GM23338 (cell line): Measurements from ENCODE around the gene ZNF277. TPM values are rescaled to one million over a fixed set of nuclear protein-coding genes. Genes with fewer than 3 reads are reported as not detected.

Experiments
- ATAC-seq: fragments of 200-7000 bp; cut with Tn5 transposase; 3 replicates; pipeline ENCODE4 v1.9.1; 2020
- DNase-seq: peaks from one replicate; pipeline ENCODE4 v3.0.0-alpha.2; 2015; ENCODE audit warnings: low spot score
- H2AFZ ChIP-seq: fragments of 200-600 bp; sonication (generic); 2 replicates; pipeline ENCODE4 v1.8.0; 2016; ENCODE audit warnings: antibody characterized with exemption, mild to moderate bottlenecking, moderate library complexity
- H3F3A ChIP-seq: fragments of 200-600 bp; sonication (generic); replicated peaks from 2 replicates; pipeline ENCODE4 v1.8.0; 2017; ENCODE audit warnings: antibody characterized with exemption, mixed run types, low read depth
- H3K27ac ChIP-seq: fragments of 200-600 bp; sonication (generic); 2 replicates; pipeline ENCODE4 v1.6.1; 2016; ENCODE audit warnings: low read depth
- H3K27me3 ChIP-seq: fragments of 200-600 bp; sonication (generic); 2 replicates; pipeline ENCODE4 v1.8.0; 2016; ENCODE audit warnings: mild to moderate bottlenecking, mixed run types, moderate library complexity; ENCODE audit not compliant: insufficient read depth
- H3K36me3 ChIP-seq: fragments of 200-600 bp; sonication (generic); 2 replicates; pipeline ENCODE4 v1.8.0; 2016; ENCODE audit warnings: mild to moderate bottlenecking; ENCODE audit not compliant: insufficient read depth
- H3K4me1 ChIP-seq: fragments of 200-600 bp; sonication (generic); 2 replicates; pipeline ENCODE4 v1.8.0; 2016; ENCODE audit warnings: mild to moderate bottlenecking, moderate library complexity; ENCODE audit not compliant: insufficient read depth
- H3K4me2 ChIP-seq: fragments of 200-600 bp; sonication (generic); 2 replicates; pipeline ENCODE4 v1.7.1; 2017; ENCODE audit warnings: mixed run types
- H3K4me3 ChIP-seq: fragments of 200-600 bp; sonication (generic); 2 replicates; pipeline ENCODE4 v1.6.1; 2016; ENCODE audit warnings: mixed run types
- H3K79me2 ChIP-seq: fragments of 200-600 bp; sonication (generic); replicated peaks from 2 replicates; pipeline ENCODE4 v1.8.0; 2017; ENCODE audit warnings: mild to moderate bottlenecking; ENCODE audit not compliant: insufficient read depth
- H3K9me2 ChIP-seq: fragments of 200-600 bp; sonication (generic); 2 replicates; pipeline ENCODE4 v1.8.0; 2017; ENCODE audit not compliant: insufficient read depth
- H4K20me1 ChIP-seq: fragments of 200-600 bp; sonication (generic); replicated peaks from 2 replicates; pipeline ENCODE4 v1.8.0; 2017; ENCODE audit warnings: mild to moderate bottlenecking; ENCODE audit not compliant: insufficient read depth
- H3K27ac Mint-ChIP-seq: 2 replicates; pipeline ENCODE4 v1.8.0; 2020; ENCODE audit warnings: inconsistent platforms, mild to moderate bottlenecking, moderate library complexity, mixed read lengths
- H3K27me3 Mint-ChIP-seq: 3 replicates; pipeline ENCODE4 v1.8.0; 2022; ENCODE audit warnings: low read depth, mild to moderate bottlenecking, moderate library complexity, mixed read lengths, inconsistent platforms; ENCODE audit not compliant: insufficient read depth, poor library complexity
- H3K36me3 Mint-ChIP-seq: 3 replicates; pipeline ENCODE4 v1.8.0; 2021; ENCODE audit warnings: low read depth, mild to moderate bottlenecking, inconsistent platforms, moderate library complexity, mixed read lengths
- H3K4me1 Mint-ChIP-seq: 3 replicates; pipeline ENCODE4 v1.8.0; 2020; ENCODE audit warnings: mild to moderate bottlenecking, inconsistent platforms, mixed read lengths
- H3K4me3 Mint-ChIP-seq: 3 replicates; pipeline ENCODE4 v1.8.0; 2021; ENCODE audit warnings: moderate library complexity, mild to moderate bottlenecking, inconsistent platforms, mixed read lengths
- H3K9me3 Mint-ChIP-seq: 3 replicates; pipeline ENCODE4 v1.8.0; 2020; ENCODE audit warnings: moderate library complexity, mild to moderate bottlenecking, inconsistent platforms, mixed read lengths
- CREB1 ChIP-seq: fragments of 250-450 bp; sonication (Bioruptor Pico); IDR thresholded peaks from 2 replicates; pipeline ENCODE4 v1.5.0; 2020; ENCODE audit warnings: low read depth, mild to moderate bottlenecking, moderate library complexity
- ETS1 ChIP-seq: IDR thresholded peaks from 2 replicates; pipeline ENCODE4 v1.6.1; 2016; ENCODE audit warnings: antibody characterized with exemption
- EZH2 ChIP-seq: fragments of 200-600 bp; sonication (generic); IDR thresholded peaks from one replicate; pipeline ENCODE4 v1.8.0; 2017; ENCODE audit warnings: antibody characterized with exemption, mild to moderate bottlenecking, low read depth; ENCODE audit not compliant: unreplicated experiment
- EZH2phosphoT487 ChIP-seq: fragments of 200-600 bp; sonication (generic); IDR thresholded peaks from one replicate; pipeline ENCODE4 v1.8.1; 2018; ENCODE audit warnings: antibody characterized with exemption; ENCODE audit not compliant: unreplicated experiment
- NANOG ChIP-seq: IDR thresholded peaks from 2 replicates; pipeline ENCODE4 v1.6.1; 2016; ENCODE audit warnings: antibody characterized with exemption, borderline replicate concordance
- POLR2AphosphoS5 ChIP-seq: IDR thresholded peaks from 2 replicates; pipeline ENCODE4 v1.6.1; 2016; ENCODE audit warnings: antibody characterized with exemption, low read depth
- STAT1 ChIP-seq: IDR thresholded peaks from one replicate; pipeline ENCODE4 v1.6.1; 2016; ENCODE audit warnings: antibody characterized with exemption; ENCODE audit not compliant: unreplicated experiment
- ZNF114 ChIP-seq: fragments of 250-450 bp; sonication (Bioruptor Pico); IDR thresholded peaks from 2 replicates; pipeline ENCODE4 v1.5.0; 2020; ENCODE audit warnings: mild to moderate bottlenecking, moderate library complexity
- ZNF331 ChIP-seq: fragments of 250-450 bp; sonication (Bioruptor Pico); IDR thresholded peaks from 2 replicates; pipeline ENCODE4 v1.5.0; 2020; ENCODE audit warnings: low read depth, mild to moderate bottlenecking, moderate library complexity
- polyA plus RNA-seq: library from polyadenylated mRNA; unstranded; fragments of >200 nt; fragmentation: Nextera tagmentation; extraction: Ambion mirVana; gene quantifications from 2 replicates; pipeline ENCODE4 v1.2.1, GENCODE V29; 2016
- total RNA-seq: library from RNA; depleted of rRNA; stranded (reverse); fragments of >200 nt; shearing (Covaris generic); gene quantifications from 2 replicates; pipeline ENCODE4 v1.2.3, GENCODE V29; 2014
- TF ChIP-seq, protein P1 (sequence below), 2 experiments: fragments of 200-600 bp in 1 of 2; sonication (generic) in 1 of 2; conservative IDR thresholded peaks; 2 replicates each; pipeline versions ENCODE4 v1.5.1 to v1.6.1; 2016 to 2017; ENCODE audit warnings: antibody characterized with exemption in 2 of 2, low read depth in 2 of 2, mild to moderate bottlenecking in 2 of 2, moderate library complexity in 1 of 2
- TF ChIP-seq, protein P2 (sequence below): fragments of 250-450 bp; sonication (Bioruptor Pico); IDR thresholded peaks from 2 replicates; pipeline ENCODE4 v1.5.0; 2020; ENCODE audit warnings: mild to moderate bottlenecking, moderate library complexity

Gene ZNF277
- total and polyA plus RNA-seq, 2 experiments from 2014 or later, result 25.4 to 28.9 TPM

DNA sequence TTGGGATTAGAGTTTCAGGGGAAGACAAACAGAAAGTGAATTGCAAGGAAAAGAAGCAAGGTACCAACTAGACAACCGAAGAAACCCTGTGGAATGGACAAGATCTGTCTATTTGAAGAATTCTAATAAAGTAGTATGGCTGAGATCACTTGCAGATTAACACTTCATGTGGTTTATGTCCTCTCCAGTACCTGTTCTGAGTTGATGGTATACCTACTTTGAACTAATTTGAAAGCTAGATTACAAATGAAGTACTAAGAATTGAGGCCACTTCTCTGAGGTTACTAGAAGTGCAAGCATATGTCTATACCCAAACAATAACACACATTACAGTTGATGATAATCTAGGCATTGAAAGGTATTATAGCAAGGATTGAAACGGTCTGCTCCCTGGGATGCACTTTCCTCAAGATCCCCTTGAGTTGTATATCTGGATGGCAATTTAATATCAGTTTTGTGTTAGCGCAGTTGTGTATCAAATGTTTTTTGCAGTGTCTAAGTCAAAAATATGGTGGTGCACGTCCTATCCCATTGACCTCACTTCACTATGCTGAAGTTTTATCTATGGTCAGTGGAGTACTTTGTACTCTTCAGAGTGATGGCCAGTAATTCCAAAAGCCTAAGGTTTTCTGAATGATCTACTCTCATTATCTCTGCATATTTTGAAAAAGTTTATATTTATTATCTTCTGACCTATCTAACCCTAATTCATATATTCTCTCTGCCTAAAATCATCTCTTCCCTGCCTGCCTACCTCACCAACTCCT, 25.9 kb downstream of the ZNF277 start (continued):
- TF ChIP-seq, protein P1, sequence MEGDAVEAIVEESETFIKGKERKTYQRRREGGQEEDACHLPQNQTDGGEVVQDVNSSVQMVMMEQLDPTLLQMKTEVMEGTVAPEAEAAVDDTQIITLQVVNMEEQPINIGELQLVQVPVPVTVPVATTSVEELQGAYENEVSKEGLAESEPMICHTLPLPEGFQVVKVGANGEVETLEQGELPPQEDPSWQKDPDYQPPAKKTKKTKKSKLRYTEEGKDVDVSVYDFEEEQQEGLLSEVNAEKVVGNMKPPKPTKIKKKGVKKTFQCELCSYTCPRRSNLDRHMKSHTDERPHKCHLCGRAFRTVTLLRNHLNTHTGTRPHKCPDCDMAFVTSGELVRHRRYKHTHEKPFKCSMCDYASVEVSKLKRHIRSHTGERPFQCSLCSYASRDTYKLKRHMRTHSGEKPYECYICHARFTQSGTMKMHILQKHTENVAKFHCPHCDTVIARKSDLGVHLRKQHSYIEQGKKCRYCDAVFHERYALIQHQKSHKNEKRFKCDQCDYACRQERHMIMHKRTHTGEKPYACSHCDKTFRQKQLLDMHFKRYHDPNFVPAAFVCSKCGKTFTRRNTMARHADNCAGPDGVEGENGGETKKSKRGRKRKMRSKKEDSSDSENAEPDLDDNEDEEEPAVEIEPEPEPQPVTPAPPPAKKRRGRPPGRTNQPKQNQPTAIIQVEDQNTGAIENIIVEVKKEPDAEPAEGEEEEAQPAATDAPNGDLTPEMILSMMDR (conservative IDR thresholded peaks at IDR 0.05; ENCODE audit: low read depth in 2 of 2), result no peak
- no peak for TF ChIP-seq ZNF331 (CRISPR knock-in tag)
- TF ChIP-seq EZH2, result no peak
- no peak for TF ChIP-seq NANOG
- no peak for TF ChIP-seq ZNF114
- no peak for TF ChIP-seq ETS1
- TF ChIP-seq STAT1, result no peak

- H3F3A ChIP-seq, result no peaks in the 10 kb centered on the region
- peaks cover 4% of the 10 kb centered on the region; the same call in 1 of the 3 replicates for H3K36me3 Mint-ChIP-seq
- 0 out of 2 replicates have a peak, but pooled peaks cover under 1% of the 10 kb centered on the region for H3K9me2 ChIP-seq
- no peak overlapping the region for H3K27ac Mint-ChIP-seq
- DNase-seq (no peak), ATAC-seq (no peak)
- H3K27me3 ChIP-seq, result no peaks in the 10 kb centered on the region
- H3K4me3 Mint-ChIP-seq, result no peak overlapping the region
- peaks cover 5% of the 10 kb centered on the region; the same call in 1 of the 2 replicates for H4K20me1 ChIP-seq
- H2AFZ ChIP-seq, result no peak overlapping the region
- H3K79me2 ChIP-seq, result peaks cover 78% of the 10 kb centered on the region
- no peaks in the 10 kb centered on the region for H3K9me3 Mint-ChIP-seq
- H3K4me1 ChIP-seq, result peaks cover 8% of the 10 kb centered on the region; the same call in 1 of the 2 replicates
- peaks cover 9% of the 10 kb centered on the region; the same call in 2 of the 3 replicates for H3K4me1 Mint-ChIP-seq
- peaks cover 4% of the 10 kb centered on the region for H3K27me3 Mint-ChIP-seq
- H3K36me3 ChIP-seq, result no peaks in the 10 kb centered on the region
- H3K4me2 ChIP-seq, result no peak overlapping the region
- no peak overlapping the region for H3K27ac ChIP-seq
- no peak overlapping the region for H3K4me3 ChIP-seq
- TF ChIP-seq EZH2 (no peak), ETS1 (no peak), STAT1 (no peak), ZNF114 (no peak), CREB1 (CRISPR knock-in tag) (no peak), EZH2phosphoT487 (no peak), POLR2AphosphoS5 (no peak)
- TF ChIP-seq, protein P2, sequence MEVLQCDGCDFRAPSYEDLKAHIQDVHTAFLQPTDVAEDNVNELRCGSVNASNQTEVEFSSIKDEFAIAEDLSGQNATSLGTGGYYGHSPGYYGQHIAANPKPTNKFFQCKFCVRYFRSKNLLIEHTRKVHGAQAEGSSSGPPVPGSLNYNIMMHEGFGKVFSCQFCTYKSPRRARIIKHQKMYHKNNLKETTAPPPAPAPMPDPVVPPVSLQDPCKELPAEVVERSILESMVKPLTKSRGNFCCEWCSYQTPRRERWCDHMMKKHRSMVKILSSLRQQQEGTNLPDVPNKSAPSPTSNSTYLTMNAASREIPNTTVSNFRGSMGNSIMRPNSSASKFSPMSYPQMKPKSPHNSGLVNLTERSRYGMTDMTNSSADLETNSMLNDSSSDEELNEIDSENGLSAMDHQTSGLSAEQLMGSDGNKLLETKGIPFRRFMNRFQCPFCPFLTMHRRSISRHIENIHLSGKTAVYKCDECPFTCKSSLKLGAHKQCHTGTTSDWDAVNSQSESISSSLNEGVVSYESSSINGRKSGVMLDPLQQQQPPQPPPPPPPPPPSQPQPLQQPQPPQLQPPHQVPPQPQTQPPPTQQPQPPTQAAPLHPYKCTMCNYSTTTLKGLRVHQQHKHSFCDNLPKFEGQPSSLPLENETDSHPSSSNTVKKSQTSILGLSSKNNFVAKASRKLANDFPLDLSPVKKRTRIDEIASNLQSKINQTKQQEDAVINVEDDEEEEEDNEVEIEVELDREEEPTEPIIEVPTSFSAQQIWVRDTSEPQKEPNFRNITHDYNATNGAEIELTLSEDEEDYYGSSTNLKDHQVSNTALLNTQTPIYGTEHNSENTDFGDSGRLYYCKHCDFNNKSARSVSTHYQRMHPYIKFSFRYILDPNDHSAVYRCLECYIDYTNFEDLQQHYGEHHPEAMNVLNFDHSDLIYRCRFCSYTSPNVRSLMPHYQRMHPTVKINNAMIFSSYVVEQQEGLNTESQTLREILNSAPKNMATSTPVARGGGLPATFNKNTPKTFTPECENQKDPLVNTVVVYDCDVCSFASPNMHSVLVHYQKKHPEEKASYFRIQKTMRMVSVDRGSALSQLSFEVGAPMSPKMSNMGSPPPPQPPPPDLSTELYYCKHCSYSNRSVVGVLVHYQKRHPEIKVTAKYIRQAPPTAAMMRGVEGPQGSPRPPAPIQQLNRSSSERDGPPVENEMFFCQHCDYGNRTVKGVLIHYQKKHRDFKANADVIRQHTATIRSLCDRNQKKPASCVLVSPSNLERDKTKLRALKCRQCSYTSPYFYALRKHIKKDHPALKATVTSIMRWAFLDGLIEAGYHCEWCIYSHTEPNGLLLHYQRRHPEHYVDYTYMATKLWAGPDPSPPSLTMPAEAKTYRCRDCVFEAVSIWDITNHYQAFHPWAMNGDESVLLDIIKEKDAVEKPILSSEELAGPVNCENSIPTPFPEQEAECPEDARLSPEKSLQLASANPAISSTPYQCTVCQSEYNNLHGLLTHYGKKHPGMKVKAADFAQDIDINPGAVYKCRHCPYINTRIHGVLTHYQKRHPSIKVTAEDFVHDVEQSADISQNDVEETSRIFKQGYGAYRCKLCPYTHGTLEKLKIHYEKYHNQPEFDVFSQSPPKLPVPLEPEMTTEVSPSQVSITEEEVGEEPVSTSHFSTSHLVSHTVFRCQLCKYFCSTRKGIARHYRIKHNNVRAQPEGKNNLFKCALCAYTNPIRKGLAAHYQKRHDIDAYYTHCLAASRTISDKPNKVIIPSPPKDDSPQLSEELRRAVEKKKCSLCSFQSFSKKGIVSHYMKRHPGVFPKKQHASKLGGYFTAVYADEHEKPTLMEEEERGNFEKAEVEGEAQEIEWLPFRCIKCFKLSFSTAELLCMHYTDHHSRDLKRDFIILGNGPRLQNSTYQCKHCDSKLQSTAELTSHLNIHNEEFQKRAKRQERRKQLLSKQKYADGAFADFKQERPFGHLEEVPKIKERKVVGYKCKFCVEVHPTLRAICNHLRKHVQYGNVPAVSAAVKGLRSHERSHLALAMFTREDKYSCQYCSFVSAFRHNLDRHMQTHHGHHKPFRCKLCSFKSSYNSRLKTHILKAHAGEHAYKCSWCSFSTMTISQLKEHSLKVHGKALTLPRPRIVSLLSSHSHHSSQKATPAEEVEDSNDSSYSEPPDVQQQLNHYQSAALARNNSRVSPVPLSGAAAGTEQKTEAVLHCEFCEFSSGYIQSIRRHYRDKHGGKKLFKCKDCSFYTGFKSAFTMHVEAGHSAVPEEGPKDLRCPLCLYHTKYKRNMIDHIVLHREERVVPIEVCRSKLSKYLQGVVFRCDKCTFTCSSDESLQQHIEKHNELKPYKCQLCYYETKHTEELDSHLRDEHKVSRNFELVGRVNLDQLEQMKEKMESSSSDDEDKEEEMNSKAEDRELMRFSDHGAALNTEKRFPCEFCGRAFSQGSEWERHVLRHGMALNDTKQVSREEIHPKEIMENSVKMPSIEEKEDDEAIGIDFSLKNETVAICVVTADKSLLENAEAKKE (CRISPR knock-in tag), result no peak
Measured at GRCh38 chr7:112233048-112233697, 26.7 kb downstream of the ZNF277 start.
